Measurements from ENCODE around the gene C1orf21. TPM values are rescaled to one million over a fixed set of nuclear protein-coding genes. Genes with fewer than 3 reads are reported as not detected.

C1orf21 gene
- total RNA-seq, 6 experiments from 2014 or later: 4.3 to 29.2 (median 13.1) TPM

DNA sequence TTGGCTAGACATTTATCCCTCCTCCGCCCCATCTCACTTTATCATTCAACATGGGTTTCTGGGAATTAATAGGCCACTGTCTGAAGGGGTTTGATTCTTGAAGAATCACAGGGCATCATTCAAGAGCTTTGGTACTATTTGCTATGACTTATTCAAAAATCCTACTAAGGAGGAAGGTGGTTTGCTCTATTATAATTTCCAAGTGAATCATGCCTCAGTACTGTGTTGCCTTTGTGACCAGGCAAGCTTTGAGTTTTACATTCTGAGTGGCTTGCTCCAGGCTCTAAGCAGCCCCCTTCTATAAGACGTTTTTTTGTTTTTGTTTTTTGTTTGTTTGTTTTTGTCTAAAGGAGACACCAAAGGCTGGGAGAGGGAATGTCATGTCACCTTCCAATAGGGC, 2.6 kb downstream of the C1orf21 start:
- DNase-seq: no peak
- no peak for TF ChIP-seq POLR2A (IDR thresholded peaks at IDR 0.05)
- TF ChIP-seq, protein P1, sequence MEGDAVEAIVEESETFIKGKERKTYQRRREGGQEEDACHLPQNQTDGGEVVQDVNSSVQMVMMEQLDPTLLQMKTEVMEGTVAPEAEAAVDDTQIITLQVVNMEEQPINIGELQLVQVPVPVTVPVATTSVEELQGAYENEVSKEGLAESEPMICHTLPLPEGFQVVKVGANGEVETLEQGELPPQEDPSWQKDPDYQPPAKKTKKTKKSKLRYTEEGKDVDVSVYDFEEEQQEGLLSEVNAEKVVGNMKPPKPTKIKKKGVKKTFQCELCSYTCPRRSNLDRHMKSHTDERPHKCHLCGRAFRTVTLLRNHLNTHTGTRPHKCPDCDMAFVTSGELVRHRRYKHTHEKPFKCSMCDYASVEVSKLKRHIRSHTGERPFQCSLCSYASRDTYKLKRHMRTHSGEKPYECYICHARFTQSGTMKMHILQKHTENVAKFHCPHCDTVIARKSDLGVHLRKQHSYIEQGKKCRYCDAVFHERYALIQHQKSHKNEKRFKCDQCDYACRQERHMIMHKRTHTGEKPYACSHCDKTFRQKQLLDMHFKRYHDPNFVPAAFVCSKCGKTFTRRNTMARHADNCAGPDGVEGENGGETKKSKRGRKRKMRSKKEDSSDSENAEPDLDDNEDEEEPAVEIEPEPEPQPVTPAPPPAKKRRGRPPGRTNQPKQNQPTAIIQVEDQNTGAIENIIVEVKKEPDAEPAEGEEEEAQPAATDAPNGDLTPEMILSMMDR (IDR thresholded peaks at IDR 0.05): no peak
- no peak overlapping the region for H3K27ac ChIP-seq
- no peaks in the 10 kb centered on the region for H3K9me3 ChIP-seq
- H3K4me3 ChIP-seq: no peak overlapping the region
- ATAC-seq: no peak
- no peaks in the 10 kb centered on the region for H3K27me3 ChIP-seq
- H3K36me3 ChIP-seq: no peaks in the 10 kb centered on the region
- H3K4me1 ChIP-seq: no peaks in the 10 kb centered on the region
- intact Hi-C loops (cut with DNase I): no loop called here
- 45% methylated on average over 2 of the region's 2 CpGs for WGBS (ENCODE audit: insufficient coverage, low coverage, low lambda C conversion rate, missing lambda C conversion rate)

DNA sequence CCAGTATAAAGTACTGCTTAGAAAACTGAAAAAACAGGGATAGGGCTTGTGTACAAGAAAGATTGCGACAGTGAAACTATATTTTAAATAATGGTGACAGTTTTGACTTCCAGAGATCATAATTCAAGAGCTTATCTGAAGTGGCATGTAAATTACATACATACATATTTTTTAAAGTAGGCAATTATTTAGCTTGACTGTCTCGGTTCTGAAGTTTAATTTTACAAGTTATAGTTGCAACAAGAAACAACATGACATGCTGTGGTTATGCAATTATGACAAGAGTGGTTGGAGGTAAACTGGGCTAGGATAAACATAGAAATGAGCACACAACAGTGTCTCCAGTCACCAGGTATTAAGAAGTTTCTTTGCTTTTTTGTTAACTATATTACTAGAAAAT, 4.1 kb downstream of the C1orf21 start:
- DNase-seq: no peak

DNA sequence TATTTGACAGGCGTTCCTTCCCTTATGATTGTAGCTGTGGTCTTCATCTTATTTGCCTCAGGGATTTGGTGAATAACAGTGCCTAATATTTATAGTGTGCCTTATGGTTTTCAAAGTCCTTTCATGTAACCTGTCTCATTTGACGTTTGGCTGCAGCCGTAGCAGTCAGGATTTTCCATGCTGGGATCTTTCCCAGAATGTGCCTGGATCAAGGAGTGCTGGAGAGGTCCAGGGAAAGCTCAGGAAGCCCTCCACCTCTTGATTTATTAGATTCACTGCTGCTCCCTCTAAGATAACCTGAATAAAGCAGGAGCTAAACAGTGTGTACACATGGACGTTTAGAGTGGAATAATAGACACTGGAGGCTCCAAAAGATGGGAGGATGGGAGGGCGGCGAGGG, 5.2 kb downstream of the C1orf21 start:
- H3K27me3 ChIP-seq: no peaks in the 10 kb centered on the region
- H3K4me3 ChIP-seq: no peak overlapping the region
- H3K4me1 ChIP-seq: no peaks in the 10 kb centered on the region
- ATAC-seq (no peak), DNase-seq (no peak)
- no peak overlapping the region for H3K27ac ChIP-seq
- intact Hi-C loops (cut with DNase I): no loop called here
- no peaks in the 10 kb centered on the region for H3K36me3 ChIP-seq
- no peaks in the 10 kb centered on the region for H3K9me3 ChIP-seq
- TF ChIP-seq, protein P1 (IDR thresholded peaks at IDR 0.05): no peak
- no peak for TF ChIP-seq POLR2A (IDR thresholded peaks at IDR 0.05)
- 73% methylated on average over 3 of the region's 6 CpGs for WGBS (ENCODE audit: insufficient coverage, low coverage, low lambda C conversion rate, missing lambda C conversion rate)

More for the DNA sequence above, 4.1 kb downstream of the C1orf21 start:
- Histone ChIP-seq H3K4me3 (no peak overlapping the region), H3K36me3 (no peaks in the 10 kb centered on the region), H3K27ac (no peak overlapping the region), H3K4me1 (no peaks in the 10 kb centered on the region), H3K9me3 (no peaks in the 10 kb centered on the region), H3K27me3 (no peaks in the 10 kb centered on the region)
- intact Hi-C loops (cut with DNase I): no loop called here
- WGBS (ENCODE audit: insufficient coverage, low coverage, low lambda C conversion rate, missing lambda C conversion rate): 48% methylated on average over 2 of the region's 2 CpGs
- ATAC-seq: no peak
- TF ChIP-seq POLR2A (IDR thresholded peaks at IDR 0.05): no peak
- TF ChIP-seq, protein P1 (IDR thresholded peaks at IDR 0.05): no peak

DNA sequence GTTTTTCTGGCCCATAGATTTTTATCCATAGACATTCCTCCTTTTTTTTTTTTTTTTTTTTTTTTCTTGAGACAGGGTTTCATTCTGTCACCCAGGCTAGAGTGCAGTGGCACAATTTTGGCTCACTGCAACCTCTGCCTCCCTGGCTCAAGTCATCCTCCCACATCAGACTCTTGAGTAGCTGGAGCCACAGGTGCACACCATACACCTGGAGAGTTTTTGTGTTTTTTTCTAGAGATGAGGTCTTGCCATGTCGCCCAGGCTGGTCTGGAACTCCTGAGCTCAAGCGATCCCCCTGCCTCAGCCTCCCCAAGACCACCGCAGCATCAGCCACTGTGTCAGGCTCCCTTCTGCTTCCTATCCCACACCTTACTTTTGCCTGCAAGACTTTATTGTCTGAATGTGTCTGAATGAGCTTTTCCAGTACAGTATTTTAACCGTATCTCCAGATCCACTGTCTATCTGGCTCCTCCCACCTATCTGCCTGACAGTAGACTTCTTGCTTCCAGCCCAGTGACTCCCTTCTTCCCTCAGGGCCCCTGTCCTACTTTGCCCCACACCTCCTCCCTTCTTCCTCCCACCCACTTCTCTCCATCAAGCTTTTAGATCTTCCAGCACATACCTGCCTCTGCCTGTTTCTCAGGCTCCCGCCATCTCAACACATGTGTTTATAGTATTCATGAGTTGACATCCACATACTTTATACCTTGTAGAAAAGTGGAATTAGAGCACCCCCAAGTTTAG, 6.1 kb downstream of the C1orf21 start:
- WGBS (ENCODE audit: insufficient coverage, low coverage, low lambda C conversion rate, missing lambda C conversion rate): 96% methylated on average over 4 of the region's 5 CpGs
- ATAC-seq: no peak
- no peaks in the 10 kb centered on the region for H3K9me3 ChIP-seq
- no peaks in the 10 kb centered on the region for H3K4me1 ChIP-seq
- H3K4me3 ChIP-seq: no peak overlapping the region
- H3K27me3 ChIP-seq: no peaks in the 10 kb centered on the region
- intact Hi-C loops (cut with DNase I): no loop called here
- no peak for DNase-seq
- no peak overlapping the region for H3K27ac ChIP-seq
- H3K36me3 ChIP-seq: no peaks in the 10 kb centered on the region
- TF ChIP-seq, protein P1 (IDR thresholded peaks at IDR 0.05): no peak
- no peak for TF ChIP-seq POLR2A (IDR thresholded peaks at IDR 0.05)
